OCI-LY1 (cell line): ENCODE results near the gene CDV3.

Source experiments
- CTCF ChIP-seq: fragments of 200-600 bp; sonication (generic), shearing (Covaris generic); IDR thresholded peaks from 2 replicates; pipeline ENCODE4 v1.5.1; 2017; ENCODE audit warnings: mild to moderate bottlenecking, antibody characterized with exemption, low read length, moderate library complexity, mixed read lengths
- EZH2 ChIP-seq: fragments of 200-600 bp; sonication (generic), shearing (Covaris generic); IDR thresholded peaks from 2 replicates; pipeline ENCODE4 v1.8.0; 2017; ENCODE audit warnings: borderline replicate concordance, mixed run types, mild to moderate bottlenecking, antibody characterized with exemption, low read length, moderate library complexity, mixed read lengths

GRCh38 chr3:133576169-133576568 is 2.7 kb downstream of the CDV3 start:
- TF ChIP-seq CTCF (no peak), EZH2 (no peak)
